Measurements from ENCODE around the gene SAAL1. TPM values are rescaled to one million over a fixed set of nuclear protein-coding genes. Genes with fewer than 3 reads are reported as not detected.

Gene SAAL1
- total RNA-seq, 1 experiment from 2014 or later = 41.2 TPM

- H2AFZ ChIP-seq (ENCODE audit: low read depth, low read length, poor library complexity, severe bottlenecking) = no peak overlapping the region
- H3K27me3 ChIP-seq (ENCODE audit: insufficient read depth, low read length) = no peaks in the 10 kb centered on the region
- H3K79me2 ChIP-seq (ENCODE audit: insufficient read depth, low read length) = no peaks in the 10 kb centered on the region
- H3K36me3 ChIP-seq (ENCODE audit: control insufficient read depth in 1 of 2, insufficient read depth in 2 of 2, low read length in 2 of 2) = no peaks in the 10 kb centered on the region
- no peak overlapping the region for H3K4me2 ChIP-seq (ENCODE audit: low read length)
- DNase-seq (ENCODE audit: low read depth, low spot score) = no peak
- ChIA-PET RAD21 (ENCODE audit: low non-redundant PET in 1 of 2, low total read pairs in 2 of 2, uncharacterized antibody in 2 of 2, unreplicated experiment in 2 of 2) (no interaction called here), POLR2A (no interaction called here), CTCF (interaction anchor here (1.5 kb wide), 1 partner anchor 58 kb away, joined by 3 read pairs; no protein-coding TSS in a partner anchor)
- intact Hi-C loops (cut with micrococcal nuclease) = no loop called here
- H3K9me2 ChIP-seq (ENCODE audit: insufficient read depth) = no peaks in the 10 kb centered on the region; the same call in 1 of the 2 replicates
- no peak for TF ChIP-seq RAD21 (IDR thresholded peaks at IDR 0.05; ENCODE audit: low read depth)
- no peak for TF ChIP-seq CBX3 (IDR thresholded peaks at IDR 0.05; ENCODE audit: low read depth)
- no peak for TF ChIP-seq FOSL1 (IDR thresholded peaks at IDR 0.05; ENCODE audit: low read depth)
- no peak for TF ChIP-seq ZBTB33 (IDR thresholded peaks at IDR 0.05; ENCODE audit: extremely low read depth, insufficient replicate concordance, low read length)
- no peak for TF ChIP-seq ZNF274 (IDR thresholded peaks at IDR 0.05; ENCODE audit: low read depth, low read length)
- TF ChIP-seq POLR2A (IDR thresholded peaks at IDR 0.05; ENCODE audit: borderline replicate concordance, extremely low read depth, insufficient read depth, insufficient read length) = no peak
- TF ChIP-seq SP1 (IDR thresholded peaks at IDR 0.05; ENCODE audit: low read depth) = no peak
- no peak for TF ChIP-seq ATF3 (IDR thresholded peaks at IDR 0.05)
- TF ChIP-seq ELF1 (IDR thresholded peaks at IDR 0.05; ENCODE audit: borderline replicate concordance, low read depth) = no peak
- TF ChIP-seq CTCF (IDR thresholded peaks at IDR 0.05 in 2 of 3, conservative IDR thresholded peaks at IDR 0.05 in 1 of 3; ENCODE audit: borderline replicate concordance in 1 of 3, insufficient read depth in 1 of 3, low read depth in 2 of 3, low read length in 2 of 3) = no peak
- TF ChIP-seq EZH2 (IDR thresholded peaks at IDR 0.05) = no peak
- no peak for TF ChIP-seq TCF7L2 (IDR thresholded peaks at IDR 0.05; ENCODE audit: borderline replicate concordance, extremely low read depth, insufficient read depth, insufficient read length)
- no peak for TF ChIP-seq POLR2AphosphoS5 (IDR thresholded peaks at IDR 0.05; ENCODE audit: low read depth, low read length)
- no peak for TF ChIP-seq SRF (IDR thresholded peaks at IDR 0.05; ENCODE audit: low read depth)
- TF ChIP-seq ZFX (IDR thresholded peaks at IDR 0.05) = no peak
- no peak for TF ChIP-seq SIN3A (IDR thresholded peaks at IDR 0.05; ENCODE audit: low read depth)
- no peak for TF ChIP-seq EGR1 (IDR thresholded peaks at IDR 0.05; ENCODE audit: low read depth)
- TF ChIP-seq CEBPB (IDR thresholded peaks at IDR 0.05; ENCODE audit: low read depth) = no peak
- no peak for TF ChIP-seq JUND (IDR thresholded peaks at IDR 0.05)
- TF ChIP-seq EZH2phosphoT487 (IDR thresholded peaks at IDR 0.05; ENCODE audit: borderline replicate concordance) = no peak
- no peak overlapping the region for H3K9ac ChIP-seq (ENCODE audit: low read length)
- ATAC-seq = no peak
- no peaks in the 10 kb centered on the region for H4K20me1 ChIP-seq (ENCODE audit: insufficient read depth)
- H3K27ac ChIP-seq (ENCODE audit: low read depth, low read length) = no peak overlapping the region
- no TSS peak for BruUV-seq (replicated peaks)
- H3K4me3 ChIP-seq (replicated peaks in 1 of 2; ENCODE audit: low read depth in 1 of 2, low read length in 2 of 2) = no peak overlapping the region
- no peaks in the 10 kb centered on the region for H3K9me3 ChIP-seq (ENCODE audit: control insufficient read depth in 1 of 2, insufficient read depth in 1 of 2, low read depth in 1 of 2, low read length in 2 of 2)
- H3K4me1 ChIP-seq (ENCODE audit: control insufficient read depth in 1 of 2, insufficient read depth in 2 of 2, low read length in 2 of 2) = no peaks in the 10 kb centered on the region
These were observed 49.2 kb downstream of the SAAL1 start for GRCh38 chr11:18056561-18057181.

Data from HCT116 (cell line).